Stimulated activated memory B cell treated with anti-CD40 and anti-IgM and Interleukin-4, amounts not matched to agents 10 μg/mL and 1 μg/mL and 100 μg/mL, for 72 hours (primary cell): ENCODE data around the gene C2orf72.
"Not testable (repeated sequence)": the region's sequence is repeated elsewhere in the genome, so short reads cannot be mapped to it uniquely, and the experiment has no call there.

Experiments used
- ATAC-seq: fragments of 150-1000 bp; cut with Tn5 transposase; 2 replicates; pipeline ENCODE4 v1.10.0; 2021
- H3K27ac Mint-ChIP-seq: one replicate; pipeline ENCODE4 v1.8.0; 2022; ENCODE audit warnings: mild to moderate bottlenecking, mixed read lengths
- H3K27me3 Mint-ChIP-seq: one replicate; pipeline ENCODE4 v1.8.0; 2022; ENCODE audit warnings: mixed read lengths
- H3K36me3 Mint-ChIP-seq: one replicate; pipeline ENCODE4 v1.8.0; 2022; ENCODE audit warnings: mixed read lengths
- H3K4me1 Mint-ChIP-seq: one replicate; pipeline ENCODE4 v1.8.0; 2022; ENCODE audit warnings: mixed read lengths
- H3K4me3 Mint-ChIP-seq: one replicate; pipeline ENCODE4 v1.8.0; 2022; ENCODE audit warnings: mild to moderate bottlenecking, moderate library complexity, mixed read lengths
- H3K9me3 Mint-ChIP-seq: one replicate; pipeline ENCODE4 v1.8.0; 2022; ENCODE audit warnings: mixed read lengths

The C2orf72 gene

GRCh38 chr2:231037202-231037730 lies at the start of gene C2orf72:
Gene C2orf72 (plus strand): TSS chr2:231037523. CDS start chr2:231037566, 43 bp downstream.
- H3K36me3 Mint-ChIP-seq, result no peaks in the 10 kb centered on the region
- H3K4me3 Mint-ChIP-seq, result peak within 1 kb of the TSS; percentile 64
- H3K27me3 Mint-ChIP-seq, result peaks cover 59% of the 10 kb centered on the region
- peaks cover 28% of the 10 kb centered on the region for H3K4me1 Mint-ChIP-seq
- no peak within 1 kb of the TSS for H3K27ac Mint-ChIP-seq
- ATAC-seq, result no peak
- no peaks in the 10 kb centered on the region for H3K9me3 Mint-ChIP-seq

GRCh38 chr2:230989731-230990130 lies 47.6 kb upstream of the C2orf72 start:
- peaks cover 34% of the 10 kb centered on the region for H3K27me3 Mint-ChIP-seq
- H3K9me3 Mint-ChIP-seq, result no peaks in the 10 kb centered on the region
- H3K27ac Mint-ChIP-seq, result no peak overlapping the region
- H3K36me3 Mint-ChIP-seq, result no peaks in the 10 kb centered on the region
- no peak for ATAC-seq
- peaks cover 28% of the 10 kb centered on the region for H3K4me1 Mint-ChIP-seq
- H3K4me3 Mint-ChIP-seq, result no peak overlapping the region

DNA sequence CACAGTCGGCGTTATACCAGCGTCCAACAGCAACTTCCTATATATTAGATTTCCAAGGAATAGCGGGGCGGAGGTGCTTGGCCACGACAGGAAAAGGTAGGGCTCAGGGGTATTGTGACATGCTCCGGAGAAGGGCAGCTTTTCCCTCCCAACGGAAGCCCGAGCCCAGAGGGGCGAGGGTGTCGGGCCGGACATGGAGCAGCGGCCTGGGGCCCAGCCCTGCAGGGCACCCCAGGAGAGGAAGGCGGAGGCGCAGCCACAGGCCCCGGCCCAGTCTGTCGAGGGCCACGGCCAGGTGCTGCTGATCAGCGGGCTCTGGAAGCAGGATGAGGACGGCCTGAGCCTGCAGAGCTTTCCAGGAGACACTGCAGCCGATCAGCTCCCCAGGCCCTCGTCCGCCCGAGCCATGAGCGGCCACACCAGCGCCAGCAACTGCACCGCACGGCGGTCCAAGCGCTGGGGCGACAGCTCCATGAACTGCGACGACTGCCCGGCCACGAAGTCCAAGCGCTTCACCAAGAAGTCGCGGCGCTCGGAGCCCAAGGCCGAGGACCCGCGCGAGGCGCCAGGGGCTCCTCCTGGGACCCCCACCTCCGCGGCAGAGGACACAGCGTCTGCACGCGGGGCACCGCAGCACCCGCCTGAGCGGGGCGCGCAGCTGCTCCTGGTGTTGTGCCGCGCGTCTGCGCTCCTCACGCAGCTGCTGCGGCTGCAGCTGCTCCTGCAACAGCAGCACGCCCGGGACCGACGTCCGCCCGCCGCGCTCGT lies 47.0 kb upstream of the C2orf72 start:
- Mint-ChIP-seq H3K36me3 (no peaks in the 10 kb centered on the region), H3K9me3 (no peaks in the 10 kb centered on the region), H3K4me3 (no peak overlapping the region), H3K27ac (no peak overlapping the region), H3K27me3 (peaks cover 40% of the 10 kb centered on the region), H3K4me1 (peaks cover 22% of the 10 kb centered on the region)
- no peak for ATAC-seq

GRCh38 chr2:230990899-230991150 lies 46.5 kb upstream of the C2orf72 start:
- no peak overlapping the region for H3K27ac Mint-ChIP-seq
- H3K27me3 Mint-ChIP-seq, result peaks cover 45% of the 10 kb centered on the region
- no peaks in the 10 kb centered on the region for H3K36me3 Mint-ChIP-seq
- no peak overlapping the region for H3K4me3 Mint-ChIP-seq
- peaks cover 17% of the 10 kb centered on the region for H3K4me1 Mint-ChIP-seq
- no peak for ATAC-seq
- H3K9me3 Mint-ChIP-seq, result no peaks in the 10 kb centered on the region

DNA sequence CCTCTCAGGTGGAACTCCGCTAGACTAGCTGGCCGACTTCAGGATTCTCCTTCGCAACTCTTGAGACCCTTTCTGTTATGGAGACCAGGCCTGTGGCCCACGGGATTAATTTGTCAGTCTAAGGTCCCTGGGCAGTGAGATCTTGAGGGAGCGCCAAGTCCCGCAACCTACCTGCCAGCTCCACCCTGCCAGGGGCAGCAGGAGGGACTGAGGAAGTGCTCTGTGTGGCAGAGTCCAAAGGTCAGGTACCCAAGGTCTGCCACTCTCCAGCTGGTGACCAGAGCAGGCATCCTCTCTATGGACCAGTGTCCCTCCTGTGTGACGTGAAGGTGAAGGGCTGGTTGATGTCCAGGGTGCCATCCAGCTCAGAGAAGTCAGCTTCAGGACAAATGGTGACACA lies 45.7 kb upstream of the C2orf72 start:
- Mint-ChIP-seq H3K27ac (no peak overlapping the region), H3K4me3 (no peak overlapping the region), H3K4me1 (peaks cover 9% of the 10 kb centered on the region), H3K9me3 (no peaks in the 10 kb centered on the region), H3K36me3 (no peaks in the 10 kb centered on the region), H3K27me3 (peaks cover 53% of the 10 kb centered on the region)
- no peak for ATAC-seq

DNA sequence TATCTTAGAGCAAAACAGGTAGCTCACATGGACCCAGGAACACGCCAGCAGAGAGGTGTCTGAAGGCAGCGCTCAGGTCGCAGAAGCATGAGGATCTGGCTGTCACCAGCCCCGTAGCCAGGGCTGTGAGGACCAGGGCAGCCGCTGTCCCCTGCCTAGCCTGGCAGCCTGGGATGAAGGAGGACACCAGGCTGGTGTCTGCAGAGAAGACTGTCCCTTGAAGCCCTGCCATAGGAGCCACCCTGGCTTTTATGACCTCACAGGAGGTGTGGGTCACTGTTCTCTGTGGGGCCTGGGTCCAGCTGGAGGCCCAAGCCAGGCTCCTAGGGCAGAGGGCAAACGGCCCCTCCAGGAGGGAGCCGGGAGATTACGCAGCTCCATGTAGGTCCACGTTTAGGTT lies 41.5 kb upstream of the C2orf72 start, which contains the start of gene SPATA3:
SPATA3 (plus strand) TSS at position 301 of the 400 bp plus-strand sequence. CDS start 113 bp downstream, outside the sequence.
- ATAC-seq, result no peak
- H3K4me3 Mint-ChIP-seq, result no peak within 1 kb of the TSS
- H3K27ac Mint-ChIP-seq, result no peak within 1 kb of the TSS
- H3K36me3 Mint-ChIP-seq, result no peaks in the 10 kb centered on the region
- H3K27me3 Mint-ChIP-seq, result peaks cover 77% of the 10 kb centered on the region
- peaks cover 7% of the 10 kb centered on the region for H3K9me3 Mint-ChIP-seq
- peaks cover 8% of the 10 kb centered on the region for H3K4me1 Mint-ChIP-seq

DNA sequence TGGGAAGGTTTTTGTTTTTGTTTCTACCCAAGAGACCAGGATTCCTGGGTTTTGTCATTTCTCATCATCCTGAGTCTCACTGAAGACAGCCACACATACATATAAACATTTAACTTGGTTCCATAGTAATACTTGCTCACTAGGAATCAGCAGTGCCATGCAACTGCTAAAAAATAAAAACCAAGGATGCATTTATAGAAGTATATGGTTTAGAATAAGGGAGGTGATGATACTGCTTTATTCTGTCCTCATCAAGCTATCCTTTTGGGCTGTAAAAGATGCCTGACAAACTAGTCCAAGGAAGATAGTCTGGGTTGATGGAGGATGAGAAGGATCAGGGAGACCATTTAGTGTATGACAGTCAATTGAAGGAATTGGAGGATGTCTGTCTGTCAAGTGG lies 40.7 kb upstream of the C2orf72 start:
- Mint-ChIP-seq H3K27ac (no peak overlapping the region), H3K9me3 (peaks cover 7% of the 10 kb centered on the region), H3K4me3 (no peak overlapping the region), H3K27me3 (peaks cover 80% of the 10 kb centered on the region), H3K36me3 (no peaks in the 10 kb centered on the region), H3K4me1 (peaks cover 9% of the 10 kb centered on the region)
- no peak for ATAC-seq

- no peak for ATAC-seq
- Mint-ChIP-seq H3K9me3 (peaks cover 7% of the 10 kb centered on the region), H3K4me1 (peaks cover 9% of the 10 kb centered on the region)
Observed at GRCh38 chr2:230998882-230999281, 38.4 kb upstream of the C2orf72 start.

GRCh38 chr2:230999477-230999876 lies 37.8 kb upstream of the C2orf72 start:
- Mint-ChIP-seq H3K4me1 (peaks cover 9% of the 10 kb centered on the region), H3K36me3 (no peaks in the 10 kb centered on the region), H3K27me3 (peaks cover 68% of the 10 kb centered on the region), H3K4me3 (no peak overlapping the region), H3K27ac (no peak overlapping the region), H3K9me3 (peaks cover 7% of the 10 kb centered on the region)
- ATAC-seq, result no peak

More at GRCh38 chr2:230998882-230999281, 38.4 kb upstream of the C2orf72 start:
- H3K27me3 Mint-ChIP-seq, result peaks cover 74% of the 10 kb centered on the region
- no peaks in the 10 kb centered on the region for H3K36me3 Mint-ChIP-seq
- H3K4me3 Mint-ChIP-seq, result no peak overlapping the region
- H3K27ac Mint-ChIP-seq, result no peak overlapping the region

DNA sequence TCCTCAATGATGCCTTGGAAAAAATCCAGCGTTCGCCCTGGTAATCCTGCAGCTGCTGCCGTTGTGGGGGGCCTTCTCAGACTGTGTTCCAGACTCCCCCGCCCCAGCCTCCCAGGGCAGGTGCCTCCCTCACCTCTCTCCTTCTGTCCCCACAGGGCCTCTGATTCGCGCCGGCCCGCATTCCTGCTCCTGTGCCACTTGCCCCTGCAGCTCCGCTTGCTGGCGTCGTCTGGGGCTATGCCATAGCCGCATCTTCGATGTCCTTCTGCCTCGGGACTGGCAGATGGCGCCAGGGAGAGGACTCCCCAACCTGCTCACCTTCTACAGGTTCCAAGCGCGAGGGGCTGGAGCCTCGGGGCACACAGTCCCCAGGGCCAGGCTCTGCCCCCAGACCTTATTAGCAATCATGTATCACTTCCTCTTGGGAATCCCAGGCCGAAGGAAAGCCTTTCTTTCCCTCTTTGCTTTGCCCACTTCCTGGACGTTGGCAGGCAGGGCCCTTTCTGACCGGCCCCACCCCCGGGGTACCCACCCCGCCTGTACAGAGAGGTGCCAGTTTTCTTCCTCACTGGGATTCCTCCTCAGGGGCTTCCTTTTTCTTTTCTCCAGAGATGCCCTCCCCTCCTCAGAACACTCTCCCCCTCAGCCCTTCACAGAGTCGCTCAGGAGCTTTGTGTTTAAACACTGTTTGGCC lies 37.0 kb upstream of the C2orf72 start:
- no peak for ATAC-seq
- Mint-ChIP-seq H3K36me3 (peaks cover 4% of the 10 kb centered on the region), H3K27ac (no peak overlapping the region), H3K4me3 (no peak overlapping the region), H3K9me3 (peaks cover 14% of the 10 kb centered on the region), H3K27me3 (peaks cover 59% of the 10 kb centered on the region), H3K4me1 (peaks cover 9% of the 10 kb centered on the region)

GRCh38 chr2:231001036-231001435 lies 36.3 kb upstream of the C2orf72 start:
- no peak for ATAC-seq
- Mint-ChIP-seq H3K27ac (no peak overlapping the region), H3K4me1 (peaks cover 9% of the 10 kb centered on the region), H3K36me3 (peaks cover 8% of the 10 kb centered on the region), H3K9me3 (peaks cover 17% of the 10 kb centered on the region), H3K27me3 (peaks cover 52% of the 10 kb centered on the region), H3K4me3 (no peak overlapping the region)

GRCh38 chr2:231001921-231002320 lies 35.4 kb upstream of the C2orf72 start:
- H3K4me1 Mint-ChIP-seq, result peaks cover 9% of the 10 kb centered on the region
- no peak for ATAC-seq
- peaks cover 8% of the 10 kb centered on the region for H3K36me3 Mint-ChIP-seq
- no peak overlapping the region for H3K27ac Mint-ChIP-seq
- H3K27me3 Mint-ChIP-seq, result peaks cover 43% of the 10 kb centered on the region
- no peak overlapping the region for H3K4me3 Mint-ChIP-seq
- H3K9me3 Mint-ChIP-seq, result peaks cover 14% of the 10 kb centered on the region

DNA sequence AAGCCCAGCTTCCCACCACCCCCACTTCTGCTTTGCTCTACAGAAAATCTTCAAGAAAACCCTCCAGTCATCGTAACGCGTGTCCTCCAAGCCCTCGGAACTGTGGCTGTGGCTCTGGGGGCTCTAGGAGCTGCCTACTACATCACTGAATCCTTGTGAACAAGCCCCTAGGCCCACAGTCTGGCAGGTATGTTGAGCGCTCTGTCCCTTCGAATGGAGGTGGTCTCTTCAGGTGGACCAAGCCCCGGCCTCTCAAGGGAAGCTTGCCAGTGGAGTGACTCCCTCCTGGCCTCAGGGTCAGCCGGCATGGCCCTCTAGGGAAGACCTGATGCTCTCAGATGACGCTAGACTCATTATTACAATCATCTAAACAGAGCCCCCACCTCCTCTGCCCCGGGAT lies 34.7 kb upstream of the C2orf72 start:
- no peak for ATAC-seq
- H3K27me3 Mint-ChIP-seq, result peaks cover 43% of the 10 kb centered on the region
- H3K36me3 Mint-ChIP-seq, result peaks cover 8% of the 10 kb centered on the region

DNA sequence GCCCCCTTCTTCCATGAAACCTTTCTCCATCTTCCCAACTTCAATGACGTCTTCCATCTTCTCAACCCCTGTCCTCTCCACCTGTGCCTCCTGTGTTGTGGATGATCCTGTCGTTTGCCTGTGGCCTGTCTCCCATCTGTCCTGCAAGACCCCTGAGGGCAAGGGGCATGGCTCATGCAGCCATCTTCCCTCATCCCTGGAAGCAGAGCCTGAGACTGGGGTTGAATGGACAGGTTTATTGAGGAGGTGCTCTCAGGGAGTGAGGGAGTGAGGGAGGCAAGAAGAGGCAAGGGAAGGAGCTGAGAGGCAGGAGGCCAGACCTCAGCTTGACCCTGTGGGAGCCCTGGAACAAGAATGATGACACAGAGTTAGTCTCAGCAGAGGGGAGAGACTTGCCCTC lies 34.1 kb upstream of the C2orf72 start:
- no peak for ATAC-seq
- Mint-ChIP-seq H3K4me3 (no peak overlapping the region), H3K4me1 (peaks cover 9% of the 10 kb centered on the region), H3K9me3 (peaks cover 10% of the 10 kb centered on the region), H3K27ac (no peak overlapping the region), H3K36me3 (peaks cover 8% of the 10 kb centered on the region), H3K27me3 (peaks cover 43% of the 10 kb centered on the region)

More for the DNA sequence above, 34.7 kb upstream of the C2orf72 start:
- Mint-ChIP-seq H3K4me1 (peaks cover 9% of the 10 kb centered on the region), H3K27ac (no peak overlapping the region), H3K4me3 (no peak overlapping the region), H3K9me3 (peaks cover 10% of the 10 kb centered on the region)

DNA sequence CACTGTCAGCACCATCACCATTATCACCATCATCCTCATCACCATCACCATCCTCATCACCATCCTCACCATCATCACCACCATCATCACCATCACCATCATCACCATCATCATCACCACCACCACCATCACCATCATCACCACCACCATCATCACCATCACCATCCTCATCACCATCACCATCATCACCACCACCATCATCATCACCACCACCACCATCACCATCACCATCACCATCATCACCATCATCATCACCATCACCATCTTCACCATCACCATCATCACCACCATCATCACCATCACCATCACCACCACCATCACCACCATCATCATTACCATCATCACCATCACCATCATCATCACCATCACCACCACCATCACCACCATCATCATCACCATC lies 32.4 kb upstream of the C2orf72 start:
- Mint-ChIP-seq H3K27me3 (peaks cover 32% of the 10 kb centered on the region), H3K9me3 (peaks cover 10% of the 10 kb centered on the region)
- H3K4me3 Mint-ChIP-seq, H3K36me3 Mint-ChIP-seq, H3K27ac Mint-ChIP-seq, ATAC-seq, H3K4me1 Mint-ChIP-seq: not testable (repeated sequence)
